ENCODE measurements around the gene DLG1. TPM values are rescaled to one million over a fixed set of nuclear protein-coding genes. Genes with fewer than 3 reads are reported as not detected.
"Not testable (repeated sequence)": the region's sequence is repeated elsewhere in the genome, so short reads cannot be mapped to it uniquely, and the experiment has no call there.

DLG1 gene
- total RNA-seq, 1 donor from 2014 or later: 168 TPM

DNA sequence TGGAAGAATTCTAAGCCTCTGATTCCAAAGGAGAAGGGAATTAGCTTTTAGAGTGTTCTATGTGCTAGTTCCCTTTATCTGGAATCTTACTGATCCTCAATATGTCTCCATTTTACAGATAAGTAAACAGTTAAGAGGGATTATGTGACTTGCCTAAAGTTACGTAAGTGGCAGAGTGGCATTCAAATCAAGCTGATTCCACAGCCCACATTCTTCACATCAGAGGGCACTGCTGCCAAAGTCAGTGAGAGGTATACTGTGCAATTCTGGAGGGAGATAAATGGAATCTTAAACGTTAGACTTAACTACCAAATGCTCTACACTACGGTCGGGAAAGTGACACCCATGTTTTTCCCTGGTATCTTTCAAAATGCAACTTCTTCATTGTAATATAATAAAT lies 257.8 kb downstream of the DLG1 start:
- no peak for DNase-seq (ENCODE audit: extremely low spot score, unreplicated experiment)
- H3K36me3 Mint-ChIP-seq (ENCODE audit: unreplicated experiment): peaks cover 41% of the 10 kb centered on the region
- H3K27me3 Mint-ChIP-seq (ENCODE audit: unreplicated experiment): no peaks in the 10 kb centered on the region
- H3K4me1 Mint-ChIP-seq (ENCODE audit: unreplicated experiment): peaks cover 15% of the 10 kb centered on the region
- no peak overlapping the region for H3K27ac Mint-ChIP-seq (ENCODE audit: unreplicated experiment)
- H3K4me3 Mint-ChIP-seq (ENCODE audit: unreplicated experiment): no peak overlapping the region
- no peaks in the 10 kb centered on the region for H3K9me3 Mint-ChIP-seq (ENCODE audit: unreplicated experiment)
- TF ChIP-seq, protein P1, sequence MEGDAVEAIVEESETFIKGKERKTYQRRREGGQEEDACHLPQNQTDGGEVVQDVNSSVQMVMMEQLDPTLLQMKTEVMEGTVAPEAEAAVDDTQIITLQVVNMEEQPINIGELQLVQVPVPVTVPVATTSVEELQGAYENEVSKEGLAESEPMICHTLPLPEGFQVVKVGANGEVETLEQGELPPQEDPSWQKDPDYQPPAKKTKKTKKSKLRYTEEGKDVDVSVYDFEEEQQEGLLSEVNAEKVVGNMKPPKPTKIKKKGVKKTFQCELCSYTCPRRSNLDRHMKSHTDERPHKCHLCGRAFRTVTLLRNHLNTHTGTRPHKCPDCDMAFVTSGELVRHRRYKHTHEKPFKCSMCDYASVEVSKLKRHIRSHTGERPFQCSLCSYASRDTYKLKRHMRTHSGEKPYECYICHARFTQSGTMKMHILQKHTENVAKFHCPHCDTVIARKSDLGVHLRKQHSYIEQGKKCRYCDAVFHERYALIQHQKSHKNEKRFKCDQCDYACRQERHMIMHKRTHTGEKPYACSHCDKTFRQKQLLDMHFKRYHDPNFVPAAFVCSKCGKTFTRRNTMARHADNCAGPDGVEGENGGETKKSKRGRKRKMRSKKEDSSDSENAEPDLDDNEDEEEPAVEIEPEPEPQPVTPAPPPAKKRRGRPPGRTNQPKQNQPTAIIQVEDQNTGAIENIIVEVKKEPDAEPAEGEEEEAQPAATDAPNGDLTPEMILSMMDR (IDR thresholded peaks at IDR 0.05): no peak

DNA sequence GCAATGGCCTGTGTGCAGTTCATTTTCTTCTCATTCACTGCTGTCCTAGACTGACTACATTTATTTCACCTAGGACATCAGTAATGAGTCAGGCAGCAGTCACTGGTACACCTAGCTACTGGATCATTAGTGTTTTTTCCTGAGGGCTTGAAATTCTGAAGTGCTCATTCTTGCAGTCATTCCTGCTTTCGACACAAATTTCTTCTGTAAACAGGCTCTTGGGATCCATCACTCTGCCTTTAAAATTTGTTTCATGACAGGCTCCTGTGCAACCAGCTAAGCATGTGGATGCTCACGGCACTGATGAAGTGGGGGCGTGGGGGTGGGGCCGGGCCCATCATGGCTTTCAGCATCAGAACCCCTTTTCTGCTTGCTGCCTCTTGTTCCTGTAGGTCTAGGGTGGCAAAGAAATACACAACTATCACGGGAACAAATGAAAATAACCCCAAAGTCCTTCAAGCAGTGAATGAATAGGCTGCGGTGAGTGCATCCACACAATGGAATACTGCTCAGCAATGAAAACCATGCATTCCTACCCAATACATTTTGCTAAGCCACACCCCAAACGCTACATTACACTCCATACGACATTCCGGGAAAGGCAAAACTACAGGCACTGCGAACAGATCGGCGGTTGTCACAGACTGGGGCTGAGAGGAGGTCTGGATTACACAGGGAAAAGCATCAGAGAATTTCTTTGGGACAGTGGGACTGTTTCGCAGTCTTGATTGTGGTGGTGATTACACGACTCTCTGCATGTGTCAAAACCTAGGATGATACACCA lies 259.5 kb downstream of the DLG1 start:
- no peaks in the 10 kb centered on the region for H3K9me3 Mint-ChIP-seq (ENCODE audit: unreplicated experiment)
- DNase-seq (ENCODE audit: extremely low spot score, unreplicated experiment): no peak
- H3K4me1 Mint-ChIP-seq (ENCODE audit: unreplicated experiment): peaks cover 21% of the 10 kb centered on the region
- no peaks in the 10 kb centered on the region for H3K27me3 Mint-ChIP-seq (ENCODE audit: unreplicated experiment)
- peaks cover 27% of the 10 kb centered on the region for H3K36me3 Mint-ChIP-seq (ENCODE audit: unreplicated experiment)
- TF ChIP-seq, protein P1 (IDR thresholded peaks at IDR 0.05): no peak
- H3K4me3 Mint-ChIP-seq (ENCODE audit: unreplicated experiment): no peak overlapping the region
- no peak overlapping the region for H3K27ac Mint-ChIP-seq (ENCODE audit: unreplicated experiment)

DNA sequence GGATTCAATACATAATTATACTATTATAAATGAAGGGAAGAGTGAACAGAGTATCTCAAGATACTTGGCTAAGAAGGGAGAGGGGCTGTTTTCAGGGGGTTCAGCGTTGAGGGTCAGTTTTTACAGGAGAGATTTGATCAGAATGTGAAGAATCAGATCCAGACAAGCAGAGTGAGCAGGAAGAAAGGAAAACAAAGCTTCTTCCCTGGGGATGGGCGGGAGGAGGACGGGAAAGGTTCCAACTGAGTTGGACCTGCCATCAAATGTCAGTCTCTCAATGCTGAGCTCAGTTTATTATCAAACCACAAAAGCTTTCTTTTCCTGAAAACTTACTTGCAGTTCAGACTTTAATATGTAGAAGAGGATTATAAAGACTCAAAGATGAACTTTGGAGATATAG lies 262.8 kb downstream of the DLG1 start:
- H3K36me3 Mint-ChIP-seq (ENCODE audit: unreplicated experiment): peaks cover 16% of the 10 kb centered on the region
- H3K4me1 Mint-ChIP-seq (ENCODE audit: unreplicated experiment): peaks cover 23% of the 10 kb centered on the region
- no peak overlapping the region for H3K4me3 Mint-ChIP-seq (ENCODE audit: unreplicated experiment)
- H3K27ac Mint-ChIP-seq (ENCODE audit: unreplicated experiment): no peak overlapping the region
- no peaks in the 10 kb centered on the region for H3K9me3 Mint-ChIP-seq (ENCODE audit: unreplicated experiment)
- TF ChIP-seq, protein P1 (IDR thresholded peaks at IDR 0.05): no peak
- no peaks in the 10 kb centered on the region for H3K27me3 Mint-ChIP-seq (ENCODE audit: unreplicated experiment)
- no peak for DNase-seq (ENCODE audit: extremely low spot score, unreplicated experiment)

DNA sequence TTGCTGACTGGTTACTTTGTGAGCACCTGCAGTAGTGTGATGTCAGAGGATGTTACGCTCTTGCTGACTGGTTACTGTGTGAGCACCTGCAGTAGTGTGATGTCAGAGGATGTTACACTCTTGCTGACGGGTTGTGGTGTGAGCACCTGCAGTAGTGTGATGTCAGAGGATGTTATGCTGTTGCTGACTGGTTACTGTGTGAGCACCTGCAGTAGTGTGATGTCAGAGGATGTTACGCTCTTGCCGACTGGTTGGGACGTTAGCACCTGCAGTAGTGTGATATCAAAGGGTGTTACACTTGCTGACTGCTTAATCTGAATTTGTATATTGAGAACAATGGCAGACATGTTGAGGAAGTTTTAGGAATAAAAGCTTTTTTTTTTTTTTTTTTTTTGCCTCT lies 263.6 kb downstream of the DLG1 start:
- not testable (repeated sequence) for H3K27ac Mint-ChIP-seq (ENCODE audit: unreplicated experiment); H3K9me3 Mint-ChIP-seq (ENCODE audit: unreplicated experiment); DNase-seq (ENCODE audit: extremely low spot score, unreplicated experiment); H3K27me3 Mint-ChIP-seq (ENCODE audit: unreplicated experiment); H3K4me3 Mint-ChIP-seq (ENCODE audit: unreplicated experiment)
- peaks cover 12% of the 10 kb centered on the region for H3K36me3 Mint-ChIP-seq (ENCODE audit: unreplicated experiment)
- H3K4me1 Mint-ChIP-seq (ENCODE audit: unreplicated experiment): peaks cover 28% of the 10 kb centered on the region

DNA sequence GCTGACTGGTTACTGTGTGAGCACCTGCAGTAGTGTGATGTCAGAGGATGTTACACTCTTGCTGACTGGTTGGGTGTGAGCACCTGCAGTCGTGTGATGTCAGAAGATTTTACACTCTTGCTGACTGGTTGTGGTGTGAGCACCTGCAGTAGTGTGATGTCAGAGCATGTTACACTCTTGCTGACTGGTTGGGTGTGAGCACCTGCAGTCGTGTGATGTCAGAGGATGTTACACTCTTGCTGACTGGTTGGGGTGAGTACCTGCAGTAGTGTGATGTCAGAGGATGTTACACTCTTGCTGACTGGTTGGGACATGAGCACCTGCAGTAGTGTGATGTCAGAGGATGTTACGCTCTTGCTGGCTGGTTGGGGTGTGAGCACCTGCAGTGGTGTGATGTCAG lies 264.6 kb downstream of the DLG1 start:
- peaks cover 32% of the 10 kb centered on the region for H3K4me1 Mint-ChIP-seq (ENCODE audit: unreplicated experiment)
- H3K27me3 Mint-ChIP-seq (ENCODE audit: unreplicated experiment); H3K9me3 Mint-ChIP-seq (ENCODE audit: unreplicated experiment); H3K27ac Mint-ChIP-seq (ENCODE audit: unreplicated experiment); H3K36me3 Mint-ChIP-seq (ENCODE audit: unreplicated experiment); DNase-seq (ENCODE audit: extremely low spot score, unreplicated experiment); H3K4me3 Mint-ChIP-seq (ENCODE audit: unreplicated experiment): not testable (repeated sequence)

DNA sequence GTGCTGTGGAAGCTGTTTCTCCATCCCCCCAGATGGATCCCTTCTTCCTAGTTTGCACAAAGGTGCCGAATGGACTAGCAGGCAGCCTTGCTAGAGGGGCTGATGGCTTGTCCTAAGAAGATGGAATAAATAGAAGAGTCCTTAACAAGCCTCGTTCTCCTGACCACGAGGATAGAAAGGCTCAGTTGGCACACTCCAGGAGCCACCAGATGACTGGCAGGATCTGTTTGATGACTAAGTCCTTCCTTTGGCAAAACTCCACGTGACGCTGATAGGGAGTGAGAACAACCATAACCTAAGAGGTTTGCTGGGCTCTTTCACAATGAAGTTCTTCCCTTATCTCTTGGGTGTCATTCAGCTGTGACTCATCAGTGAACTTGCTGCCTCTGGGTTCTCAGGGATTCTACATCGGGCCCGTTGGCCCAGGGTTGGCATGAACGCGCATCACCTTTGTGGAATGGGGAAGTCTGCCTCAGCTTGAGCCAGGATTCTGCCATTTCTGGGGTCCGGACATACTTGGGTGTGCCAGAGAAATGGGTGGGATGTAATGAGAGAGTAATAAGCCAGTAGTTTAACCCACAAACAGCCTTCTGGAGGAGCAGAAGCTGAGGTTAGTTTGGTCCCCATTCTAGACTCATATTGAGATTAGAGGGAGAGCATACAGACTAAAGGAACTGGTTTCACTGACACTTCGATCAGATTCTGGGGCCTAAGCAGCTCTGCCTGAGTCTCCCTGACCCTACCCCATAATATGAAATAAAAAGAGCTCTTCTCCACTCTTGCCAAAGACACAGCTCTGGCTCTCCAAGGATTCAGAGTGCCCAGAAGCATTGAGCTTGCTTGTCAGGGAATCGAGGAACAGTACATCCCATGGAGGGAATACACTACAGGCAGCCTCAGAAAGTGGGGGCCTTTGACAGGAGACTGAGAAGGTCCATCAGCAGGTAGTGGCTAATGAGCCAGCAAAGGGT lies 266.8 kb downstream of the DLG1 start:
- TF ChIP-seq, protein P1 (IDR thresholded peaks at IDR 0.05): no peak
- no peaks in the 10 kb centered on the region for H3K27me3 Mint-ChIP-seq (ENCODE audit: unreplicated experiment)
- H3K4me3 Mint-ChIP-seq (ENCODE audit: unreplicated experiment): no peak overlapping the region
- H3K27ac Mint-ChIP-seq (ENCODE audit: unreplicated experiment): peak overlapping the region; percentile 68
- H3K9me3 Mint-ChIP-seq (ENCODE audit: unreplicated experiment): no peaks in the 10 kb centered on the region
- no peak for DNase-seq (ENCODE audit: extremely low spot score, unreplicated experiment)
- H3K4me1 Mint-ChIP-seq (ENCODE audit: unreplicated experiment): peaks cover 32% of the 10 kb centered on the region
- H3K36me3 Mint-ChIP-seq (ENCODE audit: unreplicated experiment): no peaks in the 10 kb centered on the region
